Kidney tubule cell (primary cell): Measurements from ENCODE around the gene FNDC11.
"Not testable (repeated sequence)": the region's sequence is repeated elsewhere in the genome, so short reads cannot be mapped to it uniquely, and the experiment has no call there.

ENCODE experiments used
- DNase-seq: peaks from one replicate; pipeline ENCODE4 v3.0.0-alpha.2; 2018; ENCODE audit warnings: low spot score

Gene FNDC11

DNA sequence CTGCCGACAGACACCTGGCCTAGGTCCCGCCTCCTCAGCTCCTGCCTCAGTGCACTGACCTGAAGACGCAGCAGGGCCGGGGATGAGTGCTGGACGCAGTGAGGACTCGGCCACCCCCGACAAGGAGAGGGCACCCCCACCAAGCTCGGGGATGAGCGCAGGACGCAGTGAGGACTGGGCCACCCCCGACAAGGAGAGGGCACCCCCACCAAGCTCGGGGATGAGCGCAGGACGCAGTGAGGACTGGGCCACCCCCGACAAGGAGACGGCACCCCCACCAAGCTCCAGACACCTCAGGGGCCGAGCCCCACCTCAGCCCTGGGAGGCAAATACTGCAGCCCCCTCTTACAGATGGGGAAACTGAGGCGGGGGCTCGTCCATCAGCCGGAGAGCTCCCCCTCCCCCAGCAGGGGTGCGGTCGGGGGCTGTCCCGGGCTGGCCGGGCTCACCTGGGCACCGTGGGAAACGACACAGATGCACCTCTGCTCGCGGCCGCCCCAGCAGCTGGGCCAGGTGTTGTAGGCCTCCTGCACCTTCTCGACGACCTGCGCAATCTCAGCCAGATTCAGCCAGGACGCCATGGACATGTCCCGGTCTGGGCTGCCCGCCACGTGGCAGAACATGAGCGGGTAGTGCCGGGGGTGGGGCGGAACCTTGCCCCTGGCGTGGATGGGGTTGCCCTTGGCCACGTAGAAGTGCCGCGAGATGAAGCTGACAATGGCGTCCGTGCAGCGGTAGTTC lies 12.6 kb downstream of the FNDC11 start:
- no peak for DNase-seq

DNA sequence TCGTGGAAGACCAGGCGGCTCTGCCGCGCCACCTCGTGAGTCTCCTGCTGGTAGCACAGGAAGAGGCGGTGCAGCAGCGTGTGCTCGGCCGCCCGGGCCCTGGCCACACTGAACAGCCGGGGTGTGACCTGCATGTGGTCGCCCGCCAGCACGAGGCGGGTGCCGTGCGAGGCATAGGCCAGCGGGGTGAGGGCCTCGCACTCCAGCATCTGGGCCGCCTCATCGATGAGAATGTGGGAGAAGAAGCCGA lies 13.1 kb downstream of the FNDC11 start:
- DNase-seq, result no peak

DNA sequence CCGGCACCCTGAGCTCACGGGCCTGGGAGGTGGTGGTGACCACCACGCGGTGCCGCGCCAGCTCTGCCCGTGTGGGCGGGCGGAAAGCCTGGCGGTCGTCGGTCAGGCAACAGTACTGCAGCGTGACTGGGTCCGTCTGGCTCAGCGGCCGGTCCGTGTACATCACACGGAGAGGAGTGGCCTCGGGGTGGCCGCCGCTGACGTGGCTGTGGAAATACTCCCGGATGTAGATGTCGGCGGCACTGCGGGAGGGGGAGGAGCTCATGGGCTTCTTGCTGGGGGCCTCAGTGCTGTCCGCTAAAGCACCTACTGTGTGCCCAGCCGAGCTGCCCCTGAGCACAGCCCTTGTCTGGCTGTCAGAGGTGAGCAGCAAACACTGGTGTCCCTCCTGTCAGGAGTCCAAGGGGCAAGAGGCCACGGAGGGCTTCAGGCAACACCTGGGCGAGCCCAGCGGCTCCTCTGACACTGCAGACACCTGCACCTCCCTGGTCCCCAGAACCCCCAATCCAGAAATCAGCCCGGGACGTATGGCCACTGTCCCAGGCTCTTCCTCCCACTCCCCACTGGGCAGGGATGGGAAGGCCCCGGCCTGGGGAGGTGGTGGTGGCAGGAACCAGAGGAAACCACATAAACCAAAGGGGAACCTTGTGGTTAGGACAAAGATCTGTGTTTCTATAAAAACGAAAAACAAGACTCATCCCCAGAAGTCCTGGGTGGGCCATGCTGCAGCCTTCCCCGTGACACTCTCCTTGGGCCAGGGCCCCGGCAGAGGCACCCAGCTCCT lies 13.6 kb downstream of the FNDC11 start:
- no peak for DNase-seq

DNA sequence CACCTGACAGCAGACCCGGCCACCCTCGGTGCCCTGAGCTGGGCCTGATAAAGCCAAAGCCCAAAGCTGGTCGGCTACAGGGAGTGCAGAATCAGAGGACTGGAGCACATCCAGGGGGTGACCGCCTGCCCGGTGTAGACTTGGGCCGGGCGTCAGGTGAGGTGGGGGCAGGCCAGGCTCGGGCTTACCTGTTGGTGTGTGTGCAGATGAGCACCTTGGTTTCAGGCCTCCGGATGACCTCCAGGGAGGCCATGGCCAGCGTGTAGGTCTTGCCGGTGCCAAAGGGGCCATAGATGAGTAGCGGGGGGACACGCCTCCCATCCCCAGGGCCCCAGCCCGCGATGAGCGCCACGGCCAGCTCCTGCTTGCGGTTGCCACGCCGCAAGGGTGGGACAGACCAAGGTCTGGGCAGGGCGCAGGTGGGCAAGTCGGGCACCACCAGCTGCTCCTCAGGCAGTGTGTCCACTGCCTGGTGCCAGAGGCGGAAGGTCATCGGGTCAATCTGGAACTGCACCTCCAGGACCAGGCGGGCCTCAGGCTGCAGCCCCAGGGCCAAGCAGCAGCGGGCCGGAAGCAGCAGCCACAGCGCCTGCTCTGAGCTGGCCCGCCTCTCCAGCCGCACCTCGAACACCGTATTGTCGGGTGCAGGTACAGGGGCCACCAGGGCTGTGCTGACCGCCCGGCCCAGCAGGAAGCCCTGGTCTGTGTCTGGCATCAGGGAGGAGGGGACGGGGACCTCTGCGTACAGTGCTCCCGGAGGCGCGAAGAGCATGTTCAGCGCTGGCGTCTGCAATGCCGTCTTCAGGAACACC lies 14.4 kb downstream of the FNDC11 start:
- no peak for DNase-seq

DNA sequence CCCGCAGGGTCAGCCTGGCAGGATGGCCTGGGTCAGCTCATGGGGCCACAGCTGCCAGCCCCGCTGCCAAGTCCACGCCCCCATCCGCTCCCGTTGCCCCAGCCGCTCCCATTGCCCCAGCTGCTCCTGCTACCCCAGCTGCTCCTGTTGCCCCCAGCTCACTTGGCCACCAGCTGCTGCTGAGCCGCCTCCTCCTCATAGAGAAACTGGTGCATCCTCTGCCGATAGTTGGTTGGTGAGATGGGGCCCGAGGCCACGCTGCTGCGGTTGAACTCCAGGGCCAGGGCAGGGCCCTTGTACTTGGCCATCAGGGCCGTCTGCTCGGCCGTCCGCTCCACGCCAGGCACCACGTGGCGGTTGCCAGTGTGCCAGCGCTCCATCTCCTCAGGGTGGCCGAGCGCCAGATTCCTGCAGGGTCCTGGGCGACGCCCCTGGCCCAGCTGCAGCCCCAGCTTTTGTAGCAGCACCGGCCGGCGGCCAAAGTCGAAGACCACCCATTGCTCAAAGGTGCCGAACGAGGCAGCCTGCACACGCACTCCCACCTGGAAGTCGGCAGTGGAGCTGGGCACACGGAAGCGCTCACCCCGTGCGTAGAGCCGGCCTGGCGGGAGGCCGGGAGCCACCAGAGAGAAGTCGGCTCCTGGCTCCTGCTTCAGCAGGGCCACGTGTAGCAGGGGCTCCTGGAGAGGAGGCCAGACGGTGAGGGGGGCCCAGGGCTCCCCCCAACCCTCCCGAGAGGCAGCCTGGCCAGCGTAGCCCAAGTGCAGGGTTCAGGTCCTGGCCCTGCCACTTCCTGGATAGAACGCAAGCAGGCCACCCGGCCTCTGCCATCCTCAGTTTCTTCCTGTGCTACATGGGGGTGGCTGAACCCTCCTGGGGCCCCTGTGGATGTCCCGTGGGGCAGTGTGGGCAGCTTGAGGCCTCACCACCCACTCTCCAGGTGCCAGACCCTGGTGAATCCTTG lies 15.3 kb downstream of the FNDC11 start:
- no peak for DNase-seq

DNA sequence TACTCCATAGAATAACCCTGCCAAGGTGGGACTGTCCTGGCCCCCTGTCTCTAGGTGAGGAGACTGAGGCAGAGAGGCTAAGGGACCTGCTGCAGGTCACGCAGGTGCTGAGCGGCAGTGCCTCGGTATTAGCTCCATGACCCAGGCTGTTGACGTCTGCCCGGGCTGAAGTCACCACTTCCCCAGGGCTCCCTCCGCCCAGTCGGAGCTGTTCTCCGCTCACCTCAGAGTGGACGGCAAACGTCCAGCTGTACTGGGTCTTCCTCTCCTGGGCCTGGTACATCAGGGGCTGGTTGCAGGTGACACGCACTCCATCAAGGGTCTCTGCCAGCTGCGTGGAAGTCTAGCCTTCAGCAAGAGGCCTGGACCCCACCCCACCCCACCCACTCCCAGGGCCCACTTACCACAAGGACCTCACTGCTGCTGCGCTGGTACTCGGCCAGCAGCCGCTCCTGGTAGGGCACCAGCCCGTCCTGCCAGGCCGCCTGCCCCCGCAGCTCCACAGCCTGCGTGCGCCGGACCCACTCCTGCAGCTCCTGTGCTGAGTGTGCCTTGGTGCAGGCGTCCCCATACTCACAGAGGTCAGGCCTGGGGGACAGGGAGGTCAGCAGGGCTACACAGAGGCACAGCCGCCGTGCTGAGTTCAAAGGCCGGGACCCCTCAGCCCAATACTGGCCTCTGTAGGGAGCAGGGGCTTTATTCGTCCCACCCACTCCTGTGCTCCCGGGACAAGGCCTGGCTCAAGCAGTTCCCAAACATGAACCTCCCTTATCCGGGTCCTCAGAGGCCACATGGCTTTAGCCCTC lies 16.5 kb downstream of the FNDC11 start:
- DNase-seq, result no peak

DNA sequence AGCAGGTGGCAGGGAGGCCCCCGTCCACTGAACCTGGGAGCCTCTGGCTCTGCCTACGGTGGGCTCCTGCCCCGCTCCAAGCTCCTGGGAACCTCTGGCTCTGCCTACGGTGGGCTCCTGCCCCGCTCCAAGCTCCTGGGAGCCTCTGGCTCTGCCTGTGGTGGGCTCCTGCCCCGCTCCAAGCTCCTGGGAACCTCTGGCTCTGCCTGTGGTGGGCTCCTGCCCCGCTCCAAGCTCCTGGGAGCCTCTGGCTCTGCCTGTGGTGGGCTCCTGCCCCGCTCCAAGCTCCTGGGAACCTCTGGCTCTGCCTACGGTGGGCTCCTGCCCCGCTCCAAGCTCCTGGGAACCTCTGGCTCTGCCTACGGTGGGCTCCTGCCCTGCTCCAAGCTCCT lies 17.1 kb downstream of the FNDC11 start:
- DNase-seq, result not testable (repeated sequence)

DNA sequence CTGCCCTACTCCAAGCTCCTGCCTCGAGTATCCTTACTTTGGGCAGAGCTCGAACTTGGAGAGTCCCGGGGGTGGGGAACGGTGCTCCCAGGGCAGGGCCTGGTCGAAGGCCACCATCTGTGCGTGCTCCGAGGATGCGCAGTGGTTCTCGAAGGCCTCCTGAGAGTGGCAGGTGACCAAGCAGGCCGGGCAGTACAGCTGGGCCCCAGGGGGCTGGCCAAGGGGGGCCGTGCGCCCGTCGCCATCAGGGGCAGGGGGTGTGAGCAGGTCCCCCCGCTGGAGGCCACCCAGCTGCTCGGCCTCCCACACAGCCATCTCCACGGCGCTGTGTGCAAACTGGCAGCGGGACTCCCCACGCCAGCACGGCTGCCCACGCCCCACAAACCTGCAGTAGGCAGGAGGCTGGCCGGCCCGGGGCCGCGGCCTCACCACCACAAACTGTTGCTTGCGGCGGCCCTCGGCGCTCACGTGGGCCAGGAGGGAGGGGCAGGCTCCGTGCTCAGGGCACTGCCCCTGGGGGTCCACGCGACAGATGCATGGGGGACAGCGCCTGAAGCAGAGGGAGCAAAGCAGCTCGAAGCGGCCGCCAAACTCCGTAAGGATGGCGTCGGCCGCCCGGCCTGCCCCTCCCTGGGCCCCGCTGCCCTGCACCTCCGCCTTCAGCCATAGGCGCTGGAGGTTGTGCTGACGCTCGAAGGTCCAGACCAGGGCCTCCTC lies 18.3 kb downstream of the FNDC11 start:
- DNase-seq, result no peak

DNA sequence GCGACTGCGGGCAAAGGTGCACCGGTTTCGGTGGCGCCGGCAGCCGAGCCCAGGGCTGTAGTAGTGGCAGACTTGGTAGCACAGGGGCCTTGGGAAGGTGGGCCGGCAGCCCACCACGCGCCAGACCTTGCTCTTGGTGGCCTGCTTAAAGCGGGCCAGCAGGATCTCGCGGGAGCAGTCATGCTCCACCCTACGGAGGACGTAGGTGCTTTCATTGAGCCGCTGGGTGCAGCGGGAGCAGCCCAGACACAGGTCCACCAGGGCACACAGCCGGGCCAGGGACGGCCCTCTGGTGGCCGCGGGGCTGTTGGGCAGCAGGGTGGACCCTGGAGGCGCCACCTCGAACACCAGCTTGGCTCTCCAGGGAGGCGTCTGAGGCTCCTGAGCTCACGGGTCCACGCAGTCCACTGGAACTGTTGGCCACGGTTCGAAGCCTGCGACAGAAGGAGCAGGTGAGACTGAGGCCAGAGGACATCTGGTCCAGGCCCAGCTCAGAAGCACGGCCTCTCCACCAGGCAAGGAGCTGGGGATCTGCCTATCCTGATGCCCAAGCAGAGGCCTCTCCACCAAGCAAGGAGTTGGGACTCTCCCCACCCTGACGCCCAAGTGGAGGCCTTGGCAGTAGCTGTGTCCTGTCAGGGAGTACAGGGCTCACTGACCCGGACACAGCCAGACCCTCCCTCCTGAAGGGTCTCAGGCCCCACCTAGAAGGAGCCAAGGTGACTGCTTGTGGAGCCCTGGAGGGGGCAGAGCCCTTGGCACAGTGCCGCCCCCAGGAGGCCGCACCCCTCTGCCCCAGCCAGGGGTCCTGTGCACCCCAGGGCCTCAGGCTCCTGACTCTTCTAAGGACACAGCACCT lies 19.1 kb downstream of the FNDC11 start:
- DNase-seq, result peak; percentile 23

DNA sequence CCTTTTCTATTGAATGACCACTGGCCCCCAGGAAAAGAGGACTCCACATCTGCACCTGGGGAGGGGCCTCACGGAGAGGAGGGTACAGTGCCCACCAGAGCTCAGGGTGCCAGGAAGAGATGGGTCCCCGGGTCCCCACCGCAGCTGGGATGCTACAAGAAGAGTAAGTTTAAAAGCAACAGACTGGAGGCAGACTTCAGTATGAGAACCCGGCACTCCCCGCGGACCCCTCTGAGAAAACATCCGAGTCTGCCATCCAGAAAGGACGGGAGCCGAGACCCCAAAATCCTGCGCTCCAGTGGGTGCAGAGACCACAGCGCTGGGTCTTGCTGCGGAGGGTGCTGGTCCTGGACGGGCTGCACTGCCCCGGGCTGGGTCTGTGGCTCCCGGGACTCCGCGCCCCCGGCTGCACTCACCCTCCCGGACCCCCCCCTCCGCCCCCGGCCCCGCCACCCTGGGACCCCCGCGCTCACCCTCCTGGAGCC lies 19.7 kb downstream of the FNDC11 start:
- no peak for DNase-seq

DNA sequence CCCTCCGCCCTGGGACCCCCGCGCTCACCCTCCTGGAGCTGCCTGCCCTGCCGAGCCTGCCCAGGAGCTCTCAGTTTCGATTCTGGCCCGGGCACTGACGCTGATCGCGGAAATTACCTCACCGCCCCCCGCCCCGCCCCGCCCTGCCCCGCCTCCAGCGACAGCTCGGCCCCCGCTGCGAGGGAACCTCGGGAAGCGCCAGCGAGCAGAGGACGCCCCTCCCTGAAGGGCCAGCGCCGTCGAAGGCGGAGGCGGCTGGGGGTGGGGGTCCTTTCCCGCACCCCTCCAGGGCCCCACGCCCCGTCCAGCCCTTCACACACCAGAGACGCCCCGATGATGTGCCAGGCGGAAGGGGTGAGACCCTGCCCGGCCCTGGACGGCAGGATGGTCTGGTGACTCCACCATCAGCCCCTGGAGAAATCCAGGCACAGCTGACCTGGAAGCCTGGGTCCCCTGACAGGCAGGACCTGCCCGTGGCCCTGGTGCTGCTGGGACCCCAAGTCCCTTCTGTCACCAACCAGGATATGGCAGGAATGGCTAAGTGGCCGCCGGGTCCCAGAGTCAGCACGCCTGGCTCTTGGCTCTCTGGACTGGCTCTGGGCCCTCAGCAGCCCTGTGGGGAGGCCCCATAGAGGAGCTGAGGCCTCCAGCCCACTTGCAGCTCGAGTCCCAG lies 20.3 kb downstream of the FNDC11 start, which contains the start of gene HELZ2:
Gene HELZ2 (minus strand): TSS at position 84 of the 673 bp plus-strand sequence. CDS start 1,854 bp downstream, outside the sequence.
- DNase-seq, result peak; percentile 70

DNA sequence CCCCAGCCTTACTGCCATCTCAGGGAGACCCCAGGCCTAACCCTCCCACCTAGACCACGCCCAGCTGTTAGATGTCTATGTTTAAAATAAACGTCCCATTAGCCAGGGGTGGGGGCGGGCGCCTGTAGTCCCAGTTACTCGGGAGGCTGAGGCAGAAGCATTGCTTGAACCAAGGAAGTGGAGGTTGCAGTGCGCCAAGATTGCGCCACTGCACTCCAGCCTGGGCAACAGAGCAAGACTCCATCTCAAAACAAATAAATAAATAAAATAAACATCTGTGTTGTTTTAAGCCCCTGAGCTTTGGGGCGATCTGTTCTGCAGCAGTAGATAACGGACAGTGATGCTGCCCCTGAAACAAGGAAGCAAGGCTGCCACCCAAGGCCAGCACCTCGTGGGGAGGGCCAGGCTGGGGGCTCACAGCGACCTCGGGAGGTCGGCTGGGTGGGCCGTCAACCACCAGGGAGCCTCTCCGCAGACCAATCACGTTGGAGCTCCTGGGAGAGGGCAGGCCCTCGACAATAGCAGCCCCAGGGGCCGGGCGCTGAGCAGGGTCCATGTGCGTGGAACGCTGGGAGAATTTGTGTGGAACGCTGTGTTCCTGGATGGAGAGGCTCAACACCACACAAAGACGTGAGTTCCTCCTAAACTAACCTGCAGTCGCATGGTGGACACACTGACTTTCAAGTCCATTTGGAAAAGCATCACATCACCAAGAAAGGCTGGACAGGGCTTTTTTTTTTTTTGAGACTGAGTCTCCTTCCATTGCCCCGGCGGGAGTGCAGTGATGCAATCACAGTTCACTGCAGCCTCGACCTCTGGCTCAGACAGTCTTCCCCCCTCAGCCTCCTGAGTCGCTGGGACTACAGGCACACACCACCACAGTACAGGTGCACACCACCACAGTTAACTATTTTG lies 21.1 kb downstream of the FNDC11 start:
- no peak for DNase-seq

DNA sequence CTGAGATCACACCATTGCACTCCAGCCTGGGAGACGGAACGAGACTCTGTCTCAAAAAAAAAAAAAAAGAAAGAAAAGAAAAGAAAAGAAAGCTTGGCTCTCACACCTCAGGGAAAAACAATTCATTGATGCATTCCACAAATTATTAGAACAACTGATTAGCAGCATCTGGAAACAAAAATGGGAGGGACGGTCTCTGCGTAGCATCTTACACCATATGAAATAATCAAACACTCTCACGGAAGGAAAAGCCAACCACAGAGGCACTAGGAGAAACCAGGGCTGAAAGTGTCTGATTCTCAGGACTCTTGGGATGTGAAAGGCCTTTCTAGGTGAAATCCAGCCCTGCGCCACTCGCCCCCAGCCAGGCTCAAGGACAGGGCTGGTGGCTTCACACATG lies 22.4 kb downstream of the FNDC11 start:
- DNase-seq, result no peak

DNA sequence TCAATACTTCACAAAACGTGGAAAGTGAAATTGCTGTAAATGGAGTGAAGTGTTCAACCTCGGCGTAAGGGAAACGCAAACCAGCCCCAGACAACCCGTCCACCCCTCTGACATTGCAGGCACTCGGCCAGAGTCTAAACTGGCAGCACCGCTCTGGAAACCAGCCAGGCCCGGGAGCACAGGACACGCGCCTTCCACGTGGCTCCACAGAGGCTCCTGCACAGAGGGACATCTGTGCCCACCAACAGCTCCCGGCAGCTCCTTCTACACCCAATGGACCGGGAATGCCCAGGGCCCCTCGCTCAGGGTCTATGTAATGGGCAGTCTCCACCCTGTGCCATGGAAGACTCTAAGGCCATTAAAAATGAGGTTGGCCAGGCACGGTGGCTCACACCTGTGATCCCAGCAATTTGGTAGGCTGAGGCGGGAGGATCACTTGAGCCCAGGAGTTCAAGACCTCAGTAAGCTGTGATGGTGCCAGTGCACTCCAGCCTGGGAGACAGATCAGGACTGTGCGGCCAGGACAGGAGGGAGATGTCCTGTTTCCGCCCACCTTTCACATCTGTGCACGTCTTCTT lies 23.4 kb downstream of the FNDC11 start:
- no peak for DNase-seq

DNA sequence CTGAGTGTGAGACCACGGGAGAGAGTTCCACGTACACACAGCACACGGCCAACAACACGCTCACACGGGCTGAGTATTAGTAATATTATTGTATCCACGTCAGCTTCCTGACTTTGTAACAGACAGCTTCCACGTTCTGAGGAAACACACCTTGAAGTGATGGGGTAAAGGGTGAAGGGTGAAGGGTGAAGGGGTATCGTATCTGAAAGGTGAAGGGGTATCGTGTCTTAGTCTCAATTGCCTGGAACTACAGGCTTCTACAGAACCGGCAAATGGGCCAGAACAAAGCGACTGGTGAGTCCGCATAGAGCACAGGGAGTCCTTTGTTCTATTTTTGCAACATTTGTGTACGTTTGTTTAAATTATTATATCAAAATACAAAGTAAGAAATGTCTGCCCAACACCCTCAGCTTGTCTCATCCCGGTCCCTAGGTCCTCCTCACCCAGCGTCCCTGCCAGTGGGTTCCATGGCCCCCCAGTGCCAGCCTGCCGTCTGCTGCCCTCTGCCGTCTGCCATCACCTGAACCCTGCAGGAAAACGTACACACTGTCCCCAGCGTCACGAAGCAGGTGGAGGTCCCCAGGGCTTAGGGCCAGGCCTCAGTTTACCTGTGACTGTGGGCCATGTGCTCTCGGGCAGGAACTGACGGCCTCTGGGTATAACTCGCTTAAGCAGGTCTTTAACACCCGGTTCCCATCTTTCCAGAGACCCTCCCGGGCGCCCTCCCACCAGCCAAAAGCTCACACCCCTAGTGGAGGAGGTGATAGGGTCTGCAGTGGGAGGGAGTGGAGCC lies 24.5 kb downstream of the FNDC11 start:
- no peak for DNase-seq

DNA sequence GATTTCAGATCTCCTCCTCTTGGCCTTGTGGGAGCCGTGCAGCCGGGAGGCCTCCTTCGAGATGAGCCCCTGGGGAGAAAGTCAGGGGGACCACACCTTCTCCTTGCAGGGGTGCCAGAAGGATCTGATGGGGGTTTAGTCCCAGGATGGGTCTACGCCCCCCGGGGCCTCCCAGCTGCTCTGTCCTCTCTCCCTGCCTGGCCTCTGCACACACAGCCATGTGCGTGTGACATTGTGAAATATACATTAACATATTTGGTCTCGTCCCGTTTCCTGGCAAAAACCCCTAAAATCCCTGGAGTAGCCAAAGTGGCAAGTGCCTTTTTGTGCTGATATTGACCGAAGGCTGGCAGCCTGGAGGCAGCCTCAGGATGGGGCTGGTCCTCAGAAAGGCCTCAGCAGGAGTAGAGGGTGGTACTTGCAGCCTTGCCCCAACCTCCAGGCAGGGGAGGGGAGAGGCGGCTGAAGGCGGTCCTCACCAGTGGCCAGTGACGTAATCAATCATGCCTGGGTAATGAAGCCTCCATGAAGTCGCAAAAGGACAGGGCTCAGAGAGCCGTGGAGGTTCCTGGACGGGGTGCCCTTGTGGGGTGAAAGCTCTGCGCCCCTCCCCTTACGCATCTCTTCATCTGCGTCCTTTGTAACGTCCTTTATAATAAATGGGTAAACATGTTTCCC lies 25.2 kb downstream of the FNDC11 start:
- DNase-seq, result no peak
